H1 (cell line): ENCODE measurements around the gene ANKFY1. TPM values are rescaled to one million over a fixed set of nuclear protein-coding genes. Genes with fewer than 3 reads are reported as not detected.

Experiments used
- BCL11A ChIP-seq, 2 experiments: IDR thresholded peaks; one replicate each; pipeline ENCODE4 v1.6.1; 2011; ENCODE audit warnings: low read depth in 2 of 2, low read length in 2 of 2, mild to moderate bottlenecking in 2 of 2
- CHD7 ChIP-seq: fragments of 300-600 bp; sonication (generic); IDR thresholded peaks from 2 replicates; pipeline ENCODE4 v1.7.1; 2012; ENCODE audit warnings: low read length, moderate library complexity, mild to moderate bottlenecking, inconsistent platforms; ENCODE audit not compliant: insufficient replicate concordance
- FOSL1 ChIP-seq: IDR thresholded peaks from 2 replicates; pipeline ENCODE4 v1.6.1; 2011; ENCODE audit warnings: mild to moderate bottlenecking, low read depth, low read length, moderate library complexity; ENCODE audit not compliant: insufficient read depth
- HDAC6 ChIP-seq: IDR thresholded peaks from one replicate; pipeline ENCODE4 v1.7.1; 2012; ENCODE audit warnings: low read depth, mild to moderate bottlenecking, inconsistent platforms, low read length, moderate library complexity
- polyA plus RNA-seq, 7 experiments: library from polyadenylated mRNA; depleted of rRNA in 3 of 7; stranded (reverse) in 5 of 7; unstranded in 2 of 7; fragments of >200 nt in 5 of 7; fragments of 200-250 nt in 2 of 7; gene quantifications; 1 replicate in 5 of 7; 2 replicates in 1 of 7; 4 replicates in 1 of 7; pipeline versions ENCODE4 v1.2.1 to v1.2.3, GENCODE V29; 2011 to 2013; ENCODE audit warnings: missing spikeins in 2 of 7, mixed read lengths in 2 of 7
- total RNA-seq: library from RNA; stranded (reverse); fragmentation: NEBNext Ultra II Directional; extraction: Animal tissue kit (Norgen Biotek cat#: 25700); gene quantifications from 2 replicates; pipeline ENCODE4 v1.2.1, GENCODE V29; 2021

The ANKFY1 gene
- total and polyA plus RNA-seq, 2 of the 8 experiments (the other 6 are each of a cell fraction or from before 2014, with no cell fraction given): 28.3 to 45.3 TPM

- TF ChIP-seq CHD7 (no peak), BCL11A (IDR thresholded peaks at IDR 0.05; ENCODE audit: low read depth in 2 of 2, low read length in 2 of 2) (no peak), FOSL1 (no peak), HDAC6 (no peak)
These were observed 44.5 kb downstream of the ANKFY1 start (continued) for GRCh38 chr17:4219241-4219640.
